Measurements from ENCODE around the gene MLLT10. TPM values are rescaled to one million over a fixed set of nuclear protein-coding genes. Genes with fewer than 3 reads are reported as not detected.

MLLT10 gene
- total and polyA plus RNA-seq, 2 of the 8 experiments (the other 6 are each of a cell fraction or from before 2014, with no cell fraction given), result 53.1 to 62.1 TPM

DNA sequence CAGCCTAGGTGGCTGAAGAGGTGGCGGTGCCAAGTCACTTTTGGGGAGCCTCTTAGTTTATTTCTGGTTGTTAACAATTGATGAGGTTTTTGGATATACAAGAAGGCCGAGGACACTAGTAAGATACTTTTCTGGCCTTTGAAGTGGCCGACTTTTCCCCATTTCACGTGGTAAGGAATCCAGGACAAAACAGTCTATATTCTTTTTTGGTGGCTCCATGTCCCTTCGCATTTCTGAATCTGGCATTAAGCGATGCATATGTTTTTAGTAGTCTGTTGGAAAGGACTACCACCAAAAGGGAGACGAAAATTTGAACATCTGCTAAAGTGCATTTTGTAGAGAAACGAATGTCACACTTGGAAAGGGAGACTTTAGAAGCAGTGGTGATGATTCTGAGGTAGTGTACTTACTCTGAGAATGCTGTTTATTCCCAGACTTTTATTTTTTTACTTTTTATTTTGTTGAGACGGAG is 1.5 kb downstream of the MLLT10 start:
- Histone ChIP-seq H3K27ac (ENCODE audit: low read depth, low read length) (no peak overlapping the region), H3K79me1 (ENCODE audit: low read depth, low read length) (peaks cover 3% of the 10 kb centered on the region; the same call in 1 of the 2 replicates), H2BK120ac (replicated peaks; ENCODE audit: low read depth, low read length) (peak overlapping the region; percentile 89), H4K5ac (ENCODE audit: insufficient read length, low read depth, low read length) (peak overlapping the region; percentile 15), H3K56ac (replicated peaks; ENCODE audit: insufficient read length, low read depth, low read length) (no peak overlapping the region), H4K91ac (replicated peaks; ENCODE audit: insufficient read length, low read length) (peak overlapping the region; percentile 4), H4K8ac (ENCODE audit: extremely low read depth, insufficient read depth, low read length) (no peak overlapping the region), H3K4ac (replicated peaks; ENCODE audit: insufficient read length, low read depth, low read length) (no peak overlapping the region), H3K36me3 (ENCODE audit: control insufficient read depth in 2 of 4, insufficient read depth in 4 of 4, low read length in 3 of 4) (peaks cover 3 to 38% (median 13%) of the 10 kb centered on the region in 4 experiments; a peak in 6 of 8 replicates), H2AFZ (ENCODE audit: low read length) (no peak overlapping the region), H3K23me2 (ENCODE audit: low read depth, low read length) (peaks cover 4% of the 10 kb centered on the region; the same call in 1 of the 2 replicates), H3K9me3 (ENCODE audit: insufficient read depth in 2 of 2, low read depth in 1 of 2, low read length in 1 of 2) (no peaks in the 10 kb centered on the region), H2BK5ac (ENCODE audit: low read depth, low read length) (no peak overlapping the region), H3K4me1 (replicated peaks in 1 of 4; ENCODE audit: control insufficient read depth in 3 of 4, insufficient read depth in 4 of 4, low read length in 3 of 4) (peaks cover 0 to 6% (median 4%) of the 10 kb centered on the region in 4 experiments; a peak in 5 of 7 replicates), H3K27me3 (replicated peaks in 1 of 4; ENCODE audit: control insufficient read depth in 3 of 4, extremely low read depth in 1 of 4, insufficient read depth in 3 of 4, low read length in 3 of 4) (no peaks in the 10 kb centered on the region), H3K4me3 (ENCODE audit: extremely low read depth in 1 of 4, insufficient read depth in 2 of 4, low read depth in 3 of 4, low read length in 4 of 4) (peak overlapping the region; percentile 63 to 65 (median 64)), H3K14ac (ENCODE audit: insufficient read length) (no peak overlapping the region), H4K20me1 (replicated peaks in 1 of 2; ENCODE audit: control insufficient read depth in 1 of 2, insufficient read depth in 2 of 2, low read length in 2 of 2) (no peaks in the 10 kb centered on the region), H2BK12ac (ENCODE audit: low read depth, low read length) (no peak overlapping the region), H2AK5ac (ENCODE audit: low read depth, low read length) (no peak overlapping the region), H3K4me2 (ENCODE audit: insufficient read depth in 1 of 2, low read depth in 2 of 2, low read length in 2 of 2) (peak overlapping the region; percentile 78 to 79), H2BK20ac (ENCODE audit: low read length) (no peak overlapping the region), H2BK15ac (ENCODE audit: low read length) (no peak overlapping the region), H3K9ac (replicated peaks in 1 of 4; ENCODE audit: extremely low read depth in 1 of 4, low read depth in 3 of 4, low read length in 3 of 4) (peak overlapping the region in 3 of 4 experiments; percentile 49 to 70 (median 54); a peak in 4 of 7 replicates), H3K23ac (ENCODE audit: insufficient read length) (no peak overlapping the region), H3K18ac (ENCODE audit: extremely low read depth, low read length) (0 out of 2 replicates have a peak overlapping the region, but pooled peaks have one; percentile 71), H3K79me2 (ENCODE audit: control insufficient read depth in 1 of 2, insufficient read depth in 2 of 2, low read length in 2 of 2) (peaks cover 8 to 78% of the 10 kb centered on the region in 2 experiments; a peak in 3 of 4 replicates)
- POLR2A ChIA-PET (ENCODE audit: partially characterized antibody), result interaction anchor here (0.7 to 2.4 kb wide), 10 partner anchors 9 to 39 kb away, joined by 3 to 7 read pairs (median 4); no protein-coding TSS in a partner anchor
- WGBS, 2 experiments (ENCODE audit: extremely low coverage in 1 of 2, insufficient coverage in 1 of 2, insufficient read length in 1 of 2, insufficient replicate concordance in 2 of 2, low coverage in 1 of 2, low lambda C conversion rate in 2 of 2, missing lambda C conversion rate in 1 of 2), result 34% methylated on average over 9 of the region's 9 CpGs; no CpG with 5 or more reads in 1 of the 2 experiments
- no peak for DNase-seq (ENCODE audit: low read depth in 1 of 2, low spot score in 2 of 2)
- FAIRE-seq, result no peak
- CTCF ChIA-PET (ENCODE audit: partially characterized antibody), result interaction anchor here (1.9 kb wide), 1 partner anchor 197 kb away, joined by 11 read pairs; no protein-coding TSS in a partner anchor
- TF ChIP-seq JUND (IDR thresholded peaks at IDR 0.05; ENCODE audit: low read length) (no peak), POU5F1 (IDR thresholded peaks at IDR 0.05; ENCODE audit: low read depth, low read length) (no peak), HDAC6 (IDR thresholded peaks at IDR 0.05; ENCODE audit: low read depth, low read length) (no peak), ASH2L (IDR thresholded peaks at IDR 0.05; ENCODE audit: low read length) (no peak), SP2 (IDR thresholded peaks at IDR 0.05; ENCODE audit: low read length) (no peak), SAP30 (IDR thresholded peaks at IDR 0.05; ENCODE audit: insufficient read depth, insufficient replicate concordance, low read length) (no peak), SUZ12 (IDR thresholded peaks at IDR 0.05; ENCODE audit: low read length) (no peak), CBX8 (IDR thresholded peaks at IDR 0.05; ENCODE audit: borderline replicate concordance, low read depth, low read length) (no peak), RNF2 (IDR thresholded peaks at IDR 0.05; ENCODE audit: borderline replicate concordance, low read depth, low read length, missing control alignments, poor library complexity, severe bottlenecking) (no peak), ZNF274 (IDR thresholded peaks at IDR 0.05; ENCODE audit: borderline replicate concordance, extremely low read depth, low read length) (no peak), SIX5 (IDR thresholded peaks at IDR 0.05; ENCODE audit: low read depth, low read length) (no peak), CHD2 (IDR thresholded peaks at IDR 0.05; ENCODE audit: low read length) (no peak)
- TF ChIP-seq, protein P1, sequence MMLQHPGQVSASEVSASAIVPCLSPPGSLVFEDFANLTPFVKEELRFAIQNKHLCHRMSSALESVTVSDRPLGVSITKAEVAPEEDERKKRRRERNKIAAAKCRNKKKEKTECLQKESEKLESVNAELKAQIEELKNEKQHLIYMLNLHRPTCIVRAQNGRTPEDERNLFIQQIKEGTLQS (IDR thresholded peaks at IDR 0.05; ENCODE audit: insufficient read depth, low read depth, low read length), result no peak
